Right hindlimb (tissue), 1 donor: ENCODE results near the gene GDAP1L1.
"Not testable (repeated sequence)": the region's sequence is repeated elsewhere in the genome, so short reads cannot be mapped to it uniquely, and the experiment has no call there.

Experiments used
- DNase-seq: peaks from one replicate; pipeline ENCODE4 v3.0.0-alpha.2; 2018

GDAP1L1 gene

DNA sequence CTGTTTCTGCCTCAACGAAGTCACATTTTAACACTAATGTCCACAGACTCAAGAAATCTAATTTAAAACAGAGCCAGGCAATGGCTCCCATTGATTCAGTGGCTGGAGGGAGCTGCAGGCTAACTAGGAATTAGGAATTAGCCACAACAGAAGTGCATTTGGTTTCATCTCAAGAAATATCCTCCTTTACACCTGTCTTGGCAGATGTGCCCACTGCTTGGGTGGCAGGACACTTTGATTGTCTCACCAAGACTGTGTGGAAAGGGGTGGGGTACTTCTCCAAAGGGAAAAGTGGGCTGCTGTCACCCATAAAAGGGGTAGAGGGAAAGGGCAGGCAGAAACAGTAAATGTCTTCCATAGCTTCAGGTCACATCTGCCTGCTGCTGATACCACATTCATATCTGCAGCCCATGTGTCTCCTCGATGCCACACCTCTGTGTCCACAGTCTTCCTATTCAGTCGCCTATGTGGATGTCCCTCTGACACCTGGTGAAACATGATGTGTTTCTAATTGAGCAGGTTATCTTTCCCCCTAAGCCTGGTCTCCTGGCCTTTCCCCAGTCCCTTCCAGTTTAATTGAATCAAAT, 25.6 kb upstream of the GDAP1L1 start:
- DNase-seq: no peak

DNA sequence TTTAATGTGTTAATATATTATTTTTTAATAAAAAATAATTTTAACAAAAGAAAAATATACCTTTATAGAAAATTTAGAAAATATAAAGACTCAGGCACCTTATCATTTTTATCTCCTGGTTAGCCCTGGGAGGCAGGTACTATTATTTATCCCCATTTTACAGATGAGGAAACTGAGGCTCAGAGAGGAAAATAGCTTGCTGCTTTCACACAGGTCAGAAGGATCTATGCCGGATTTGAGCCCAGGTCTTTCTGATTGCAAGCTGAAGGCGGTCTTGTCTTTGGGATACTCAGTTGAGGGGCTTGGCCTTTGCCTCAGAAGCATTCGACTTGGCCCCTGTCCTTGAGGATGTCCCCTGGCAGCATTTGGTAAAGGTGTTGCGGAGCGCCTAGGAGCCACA, 25.1 kb upstream of the GDAP1L1 start:
- no peak for DNase-seq

DNA sequence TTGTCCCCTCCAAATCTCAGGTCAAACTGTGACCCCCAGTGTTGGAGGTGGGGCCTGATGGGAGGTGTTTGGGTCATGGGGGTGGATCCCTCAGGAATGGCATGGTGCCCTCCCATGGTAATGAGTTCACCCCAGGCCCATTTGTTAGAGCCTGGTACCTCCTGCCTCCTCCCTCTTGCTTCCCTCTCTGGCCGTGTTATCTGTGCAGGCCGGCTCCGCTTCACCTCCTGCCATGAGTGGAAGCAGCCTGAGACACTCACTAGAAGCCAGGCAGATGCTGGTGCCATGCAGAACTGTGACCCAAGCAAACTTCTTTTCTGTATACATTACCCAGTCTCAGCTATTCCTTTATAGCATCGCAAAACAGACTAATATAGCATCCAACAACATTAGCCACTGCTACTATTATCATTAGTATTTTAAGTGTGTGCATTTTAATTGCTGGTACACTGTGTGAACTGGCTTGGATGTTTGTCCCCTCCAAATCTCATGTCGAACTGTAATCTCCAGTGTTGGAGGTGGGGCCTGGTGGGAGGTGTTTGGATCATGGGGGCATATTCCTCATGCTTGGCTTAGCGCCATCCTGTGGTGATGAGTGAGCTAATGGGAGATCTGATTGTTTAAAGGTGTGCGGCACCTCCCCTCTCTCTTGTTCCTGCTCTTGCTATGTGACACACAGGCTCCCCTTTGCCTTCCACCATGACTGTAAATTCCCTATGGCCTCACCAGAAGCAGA, 24.3 kb upstream of the GDAP1L1 start:
- no peak for DNase-seq

DNA sequence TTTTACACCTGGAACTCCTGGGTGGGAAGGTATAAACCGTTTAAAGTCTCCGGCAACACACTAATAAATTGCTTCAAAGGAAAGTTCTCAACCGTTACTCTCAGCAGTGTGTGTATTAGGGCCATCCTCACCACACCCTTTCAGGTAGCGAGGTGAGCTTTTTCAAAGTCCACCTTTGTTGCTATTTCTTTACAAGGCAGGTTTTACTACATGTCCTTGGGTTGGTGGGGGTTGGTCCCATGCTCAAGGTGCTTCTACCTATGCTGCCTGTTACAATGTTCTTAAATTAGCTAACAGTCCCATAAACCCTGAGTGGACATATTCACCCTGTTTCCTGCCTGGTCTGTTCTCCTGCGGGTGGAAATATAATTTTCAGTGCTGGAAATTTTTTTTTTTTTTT, 23.4 kb upstream of the GDAP1L1 start:
- no peak for DNase-seq

DNA sequence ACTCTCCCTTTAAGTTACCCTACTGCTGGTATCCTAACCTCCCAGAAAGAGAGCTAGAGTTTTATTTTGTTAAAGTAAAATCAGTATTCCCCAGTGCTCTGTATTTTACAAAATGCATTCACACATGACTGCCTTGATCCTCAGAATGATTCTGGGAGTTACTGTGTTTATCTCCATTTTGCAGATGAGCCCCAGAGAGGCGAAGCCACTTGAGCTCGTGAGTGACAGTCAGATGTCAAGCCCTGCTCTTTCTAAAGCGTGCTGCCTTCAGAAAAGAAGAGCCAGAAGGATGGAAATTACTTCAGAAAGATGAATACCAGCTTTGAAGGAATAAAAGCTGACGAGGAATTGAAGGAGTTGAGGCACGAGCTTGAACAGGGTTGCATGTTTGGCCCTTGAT, 22.5 kb upstream of the GDAP1L1 start:
- no peak for DNase-seq

DNA sequence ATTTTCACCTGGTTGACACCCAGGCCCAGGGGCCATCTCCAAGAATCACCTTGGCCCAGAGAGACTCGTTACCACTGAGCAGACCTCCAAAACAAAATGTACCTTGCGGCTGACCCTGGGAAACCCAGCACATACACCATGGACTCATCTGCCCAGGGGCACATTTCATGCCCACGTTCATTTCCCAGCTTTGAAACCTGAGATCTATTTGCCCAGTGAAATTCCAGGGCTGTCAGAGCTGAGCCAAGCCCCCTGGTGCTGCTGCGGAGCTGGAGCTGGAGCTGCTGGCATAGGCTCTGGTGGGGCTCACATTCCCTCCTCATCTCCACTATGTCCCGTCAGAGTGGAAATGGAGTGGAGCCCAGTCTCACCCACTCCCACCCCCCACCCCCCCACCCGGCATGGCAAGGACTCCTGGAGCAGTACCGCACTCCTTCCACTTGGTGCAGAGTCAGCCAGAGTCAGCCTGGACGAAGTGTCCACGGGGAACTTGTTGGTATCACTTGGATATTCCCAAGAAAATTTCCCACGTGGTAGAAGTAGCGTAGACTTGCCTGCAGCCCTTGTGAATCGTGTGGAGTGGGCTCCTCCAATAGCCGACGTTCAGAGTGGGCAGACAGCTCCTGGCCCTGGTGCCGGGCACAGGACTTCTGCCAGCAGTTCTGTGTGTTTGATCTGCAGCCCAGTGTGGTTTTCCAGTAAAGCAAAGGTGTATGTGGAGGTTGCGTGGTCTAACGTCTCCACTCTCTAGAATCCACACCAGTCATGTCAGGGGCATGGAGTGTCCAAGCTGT, 18.4 kb upstream of the GDAP1L1 start:
- DNase-seq: no peak

DNA sequence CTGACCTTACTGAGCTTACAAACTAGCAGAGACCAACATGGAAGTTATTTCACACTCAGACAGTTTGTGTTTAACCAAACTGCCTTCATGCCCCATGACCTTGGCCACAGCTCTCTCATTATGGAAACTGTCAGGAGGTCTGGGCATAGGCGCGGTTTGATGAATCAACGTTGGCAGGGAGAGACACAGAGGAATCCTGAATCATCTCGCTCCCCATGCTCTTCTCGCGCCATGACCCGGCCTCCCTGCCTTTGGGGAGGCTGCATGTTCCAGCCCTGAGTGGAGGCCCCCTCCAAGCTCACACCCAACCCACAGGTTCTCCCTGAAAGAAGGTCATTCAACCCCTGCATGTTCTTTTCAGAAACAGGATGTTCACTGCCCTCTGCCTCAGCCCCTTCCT, 15.9 kb upstream of the GDAP1L1 start:
- no peak for DNase-seq

DNA sequence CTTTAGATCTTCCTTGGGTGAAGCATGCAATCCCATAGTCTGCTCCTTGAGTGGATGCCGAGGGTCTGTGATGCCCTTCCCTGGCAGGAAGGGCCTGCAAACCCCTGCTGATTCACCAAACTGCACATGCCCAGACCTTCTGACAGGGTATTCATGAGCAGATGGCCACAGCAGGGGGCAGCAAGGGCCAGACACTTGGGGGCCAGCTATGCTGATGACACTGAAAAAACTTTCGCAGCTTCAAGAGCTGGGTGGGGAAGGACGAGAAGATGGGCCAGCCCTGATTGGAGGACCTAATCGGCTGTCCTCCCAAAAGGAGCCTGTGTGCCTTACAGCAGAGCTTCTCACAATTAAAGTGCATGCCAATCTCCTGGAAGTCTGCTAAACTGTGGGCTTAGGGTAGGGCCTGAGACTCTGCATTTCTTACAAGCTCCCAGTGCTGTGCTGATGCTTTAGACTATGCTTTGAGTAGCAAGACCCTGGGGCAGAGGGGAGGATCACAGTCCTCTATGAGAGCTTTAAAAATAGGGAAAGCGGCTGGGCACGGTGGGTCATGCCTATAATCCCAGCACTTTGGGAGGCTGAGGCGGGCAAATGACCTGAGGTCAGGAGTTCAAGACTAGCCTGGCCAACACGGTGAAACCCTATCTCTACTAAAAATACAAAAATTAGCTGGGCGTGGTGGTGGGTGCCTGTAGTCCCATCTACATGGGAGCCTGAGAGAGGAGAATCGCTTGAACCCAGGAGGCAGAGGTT, 15.2 kb upstream of the GDAP1L1 start:
- DNase-seq: no peak

DNA sequence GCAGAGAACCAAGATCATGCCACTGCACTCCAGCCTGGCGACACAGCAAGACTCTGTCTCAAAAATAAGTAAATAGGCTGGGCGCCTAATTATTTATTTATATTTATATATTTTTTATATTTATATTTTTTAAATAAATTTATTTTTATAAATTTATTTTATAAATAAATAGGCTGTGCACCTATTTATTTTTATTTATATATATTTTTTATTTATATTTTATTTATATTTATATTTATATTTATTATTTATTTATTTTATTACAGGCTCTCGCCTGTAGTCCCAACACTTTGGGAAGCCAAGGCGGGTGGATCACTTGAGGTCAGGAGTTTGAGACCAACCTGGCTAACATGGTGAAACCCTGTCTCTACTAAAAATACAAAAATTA, 14.6 kb upstream of the GDAP1L1 start:
- not testable (repeated sequence) for DNase-seq

DNA sequence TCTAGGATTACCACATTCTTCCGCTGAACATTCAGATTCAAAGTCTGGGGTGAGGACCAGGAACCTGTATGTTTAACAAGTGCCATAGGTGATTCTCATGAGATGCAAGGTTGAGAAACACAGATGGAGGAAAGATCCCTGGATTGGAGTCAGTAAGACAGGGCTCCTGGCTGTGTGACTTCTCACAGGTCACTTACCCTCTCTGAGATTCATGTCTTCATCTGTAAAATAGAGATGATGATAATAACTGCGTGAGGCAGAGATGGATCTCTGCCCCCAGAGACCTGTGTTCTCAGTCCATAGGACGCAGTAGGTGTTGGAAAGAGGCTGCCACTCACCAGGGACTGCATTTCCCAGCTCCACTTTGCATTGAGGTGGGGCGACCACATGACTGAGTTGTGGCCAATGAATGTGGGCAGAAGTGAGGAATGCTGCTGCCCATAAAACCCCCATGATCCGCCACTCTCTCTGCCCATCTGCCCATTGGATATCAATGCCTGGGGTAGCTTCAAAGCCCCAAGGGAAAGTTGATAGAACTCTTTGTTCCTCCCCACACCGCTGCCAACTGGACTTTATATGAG, 13.6 kb upstream of the GDAP1L1 start:
- DNase-seq: no peak

DNA sequence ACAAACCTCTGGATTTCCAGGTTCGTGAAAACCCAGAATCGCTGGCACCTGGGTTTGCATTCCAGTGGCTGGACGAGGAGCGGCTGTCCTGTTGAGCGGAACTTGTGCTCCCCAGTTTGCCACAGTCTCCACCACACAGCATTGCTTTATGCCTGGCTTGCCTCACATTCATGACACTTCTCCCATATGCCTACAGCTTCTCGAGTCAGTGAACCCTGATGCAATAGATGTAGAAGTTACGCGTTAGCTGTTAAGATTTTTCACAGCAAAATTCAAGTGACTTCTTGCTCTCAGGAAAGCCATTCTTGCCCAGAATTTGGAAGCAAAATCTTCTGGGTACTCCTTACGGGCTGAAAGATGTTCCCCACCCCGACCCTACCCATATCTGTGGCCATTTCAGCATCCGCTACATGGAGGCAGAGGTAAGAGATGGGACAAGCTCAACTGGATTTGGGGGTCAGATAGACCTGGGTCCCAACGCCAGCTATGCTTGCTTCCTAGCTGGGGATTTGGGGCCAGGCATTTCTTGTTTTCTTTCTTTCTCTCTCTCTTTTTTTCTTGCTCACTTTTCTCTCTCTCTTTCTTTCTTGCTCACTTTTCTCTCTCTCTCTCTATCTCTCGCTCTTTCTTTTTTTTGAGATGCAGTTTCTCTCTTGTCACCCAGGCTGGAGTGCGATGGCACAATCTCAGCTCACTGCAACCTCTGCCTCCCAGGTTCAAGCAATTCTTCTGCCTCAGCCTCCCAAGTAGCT, 12.4 kb upstream of the GDAP1L1 start:
- no peak for DNase-seq

DNA sequence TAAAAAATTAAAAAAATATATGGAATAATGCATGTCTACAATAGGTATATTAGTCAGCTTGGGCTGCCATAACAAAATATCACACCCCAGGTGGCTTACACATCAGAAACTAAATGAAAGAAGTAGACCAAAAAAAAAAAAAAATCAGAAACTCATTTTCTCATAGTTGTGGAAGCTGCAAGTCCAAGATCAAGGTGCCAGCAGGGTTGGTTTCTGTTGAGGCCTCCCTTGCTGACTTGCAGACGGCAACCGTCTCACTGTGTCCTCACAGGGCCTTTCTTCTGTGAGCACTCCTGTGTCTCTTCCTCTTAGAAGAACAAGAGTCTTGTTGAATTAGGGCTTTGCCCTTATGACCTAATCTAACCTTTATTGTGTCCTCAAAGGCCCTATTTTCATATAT, 11.4 kb upstream of the GDAP1L1 start:
- DNase-seq: no peak

DNA sequence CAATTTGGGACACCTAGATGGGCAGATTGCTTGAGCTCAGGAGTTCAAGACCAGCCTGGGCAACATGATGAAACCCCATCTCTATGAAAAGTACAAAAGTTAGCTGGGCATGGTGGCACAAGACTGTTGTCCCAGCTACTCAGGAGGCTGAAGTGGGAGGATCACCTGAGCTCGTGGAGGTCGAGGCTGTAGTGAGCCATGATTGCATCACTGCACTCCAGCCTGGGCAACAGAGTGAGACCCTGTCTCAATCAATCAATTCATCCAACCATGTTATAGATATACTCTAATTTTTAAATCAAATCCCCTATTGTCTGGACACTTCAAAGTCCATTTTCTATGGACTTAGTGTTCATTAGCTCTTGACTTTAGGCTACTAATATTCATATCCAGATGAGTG, 10.3 kb upstream of the GDAP1L1 start:
- not testable (repeated sequence) for DNase-seq

DNA sequence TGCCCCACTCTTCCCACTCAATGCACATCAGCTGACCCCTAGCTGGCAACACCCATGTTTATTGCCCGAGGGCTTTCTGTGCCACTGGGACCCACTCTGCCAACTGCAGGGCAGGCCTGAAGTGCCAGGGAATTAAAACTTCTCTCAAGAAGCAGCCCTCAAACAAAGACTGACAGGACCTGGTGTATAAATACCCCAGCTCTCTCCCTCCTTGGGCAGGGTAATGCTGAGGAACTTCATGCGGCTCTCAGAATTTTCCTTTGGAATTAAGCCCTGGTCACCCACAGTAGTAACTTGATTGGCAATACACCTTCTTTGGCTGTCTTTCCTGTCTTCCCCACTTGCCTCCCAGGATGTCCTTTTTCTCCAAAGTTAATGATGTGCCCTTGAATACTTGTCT, 5.3 kb upstream of the GDAP1L1 start:
- DNase-seq: no peak

DNA sequence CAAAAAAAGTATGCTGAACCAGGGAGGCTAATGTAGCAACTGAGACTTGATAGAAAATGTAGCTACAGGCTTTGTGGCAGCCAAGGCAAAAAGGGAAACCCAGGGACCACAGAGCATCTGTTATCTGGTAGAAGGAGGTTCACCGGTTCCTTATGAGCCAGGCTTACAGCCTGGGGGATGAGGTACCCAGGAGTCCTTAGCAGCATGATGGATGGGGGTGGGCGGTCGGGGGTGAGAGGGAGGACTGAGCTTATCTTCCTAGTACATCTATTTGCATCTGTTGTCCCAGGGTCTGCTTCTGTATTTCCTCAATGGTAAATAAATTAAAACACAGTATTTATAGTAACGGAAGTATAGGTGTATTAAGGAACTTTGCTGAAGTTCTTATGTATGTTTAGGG, 1.1 kb upstream of the GDAP1L1 start:
- DNase-seq: no peak

DNA sequence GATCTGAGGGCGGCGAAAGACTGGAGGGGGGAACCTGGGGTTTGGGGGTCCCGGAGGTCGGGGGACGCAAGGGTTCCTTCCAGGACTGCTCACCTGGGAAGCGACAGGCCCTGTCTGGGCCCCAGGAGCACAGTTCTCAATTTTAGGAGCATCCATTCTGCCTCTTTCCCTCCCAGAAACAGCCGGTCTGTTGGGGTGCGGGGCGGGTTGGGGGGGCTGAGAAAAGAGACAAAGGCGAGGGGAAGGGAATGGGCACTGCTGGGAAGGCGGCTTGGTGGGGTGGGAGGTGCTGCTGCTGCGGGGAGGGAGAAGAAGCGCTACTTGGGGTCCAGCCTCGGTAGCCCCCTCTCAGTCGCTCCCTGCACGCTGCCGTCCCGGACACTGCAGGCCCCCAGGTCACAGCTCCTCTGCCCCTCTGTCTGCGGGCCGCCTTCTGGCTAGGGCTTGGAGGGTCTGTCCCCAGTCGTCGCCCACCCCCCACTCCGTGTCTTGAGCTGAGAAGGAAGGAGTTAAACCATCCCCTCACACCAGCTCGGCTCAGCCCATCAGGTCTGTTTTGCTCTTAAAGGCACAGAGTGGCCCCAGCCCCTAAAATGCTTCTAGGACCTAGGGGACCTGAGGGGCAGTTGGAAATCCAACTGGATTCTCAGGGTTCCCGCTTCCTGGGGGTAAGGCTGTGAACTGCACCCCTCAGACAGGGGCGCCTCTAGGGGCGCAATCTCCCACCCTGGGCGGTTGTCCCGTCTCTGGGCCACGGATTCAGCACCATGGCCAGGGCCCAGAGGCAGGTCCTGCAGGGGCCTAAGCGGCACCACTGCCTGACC, 690 bp downstream of the GDAP1L1 start:
- peak; percentile 52 for DNase-seq

DNA sequence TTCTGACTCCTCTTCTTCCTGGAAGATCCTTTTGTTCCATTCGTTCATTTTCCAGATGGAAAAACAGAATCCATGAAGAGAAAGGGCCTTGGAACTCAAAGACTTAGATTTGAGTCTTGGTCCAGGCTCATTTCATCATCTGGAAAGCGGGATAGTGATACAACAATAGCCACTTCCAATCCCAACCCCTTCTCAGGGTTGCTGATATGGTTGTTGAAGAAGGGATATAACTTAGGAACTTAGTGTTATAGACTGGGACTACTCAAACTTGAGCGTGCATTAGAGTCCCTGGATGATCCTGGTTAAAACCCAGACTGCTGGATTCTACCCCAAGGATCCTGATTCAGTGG, 1.3 kb downstream of the GDAP1L1 start:
- no peak for DNase-seq

DNA sequence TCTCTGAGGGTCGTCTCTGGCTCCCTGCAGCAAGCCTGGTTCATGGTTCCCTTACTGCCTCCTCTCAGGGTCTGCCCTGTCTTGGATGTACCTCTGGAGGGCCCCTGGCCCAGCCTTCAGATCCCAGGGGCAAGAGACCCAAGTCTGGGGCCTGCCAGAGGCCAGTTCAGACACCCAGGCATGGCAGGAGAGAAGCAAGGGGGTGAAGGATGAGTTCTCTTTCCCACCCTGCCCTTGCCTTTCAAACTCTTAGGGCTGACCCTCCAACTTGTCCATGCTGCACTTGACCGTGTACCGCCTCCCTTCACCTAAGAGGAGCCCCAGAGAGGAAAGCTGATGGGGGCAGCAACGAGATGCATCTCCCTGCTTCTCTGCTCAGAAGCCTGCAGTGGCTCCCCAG, 4.2 kb downstream of the GDAP1L1 start:
- no peak for DNase-seq

DNA sequence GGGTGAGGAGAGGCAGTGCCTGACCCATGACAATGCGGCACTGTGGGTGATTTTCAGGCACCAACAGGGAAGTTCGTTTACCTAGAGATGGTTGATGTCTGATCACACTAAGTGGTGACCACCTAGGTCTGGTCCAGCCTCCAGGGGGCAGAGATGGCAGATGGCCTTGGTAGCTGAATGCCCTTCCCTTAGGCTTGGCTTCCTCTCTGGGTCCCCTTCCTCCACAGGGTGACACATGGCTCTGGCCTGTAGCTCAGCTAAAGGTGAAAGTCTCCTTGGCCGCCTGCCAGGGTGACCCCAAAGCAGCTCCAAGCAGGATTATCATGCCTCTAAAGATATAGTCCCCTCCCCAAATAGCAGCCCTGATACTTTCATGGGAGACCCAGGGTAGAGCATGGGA, 6.4 kb downstream of the GDAP1L1 start:
- no peak for DNase-seq

DNA sequence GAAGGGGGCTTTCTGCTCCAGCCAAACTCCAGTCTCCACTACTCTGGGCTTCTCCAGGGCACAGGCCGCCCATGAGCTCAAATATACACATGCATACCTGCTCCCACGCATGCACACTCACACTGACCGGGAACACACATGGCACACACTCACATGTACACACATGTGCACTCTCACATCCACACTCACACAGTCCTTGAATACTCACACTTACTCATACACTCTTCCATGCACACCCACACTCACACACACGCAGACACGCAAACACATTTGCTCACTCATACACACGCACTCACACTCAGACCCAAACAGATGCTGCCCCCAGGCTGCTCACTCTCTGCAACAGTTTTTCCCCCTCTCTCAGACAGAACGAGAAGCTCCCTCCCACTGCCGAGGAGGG, 7.0 kb downstream of the GDAP1L1 start:
- DNase-seq: no peak

DNA sequence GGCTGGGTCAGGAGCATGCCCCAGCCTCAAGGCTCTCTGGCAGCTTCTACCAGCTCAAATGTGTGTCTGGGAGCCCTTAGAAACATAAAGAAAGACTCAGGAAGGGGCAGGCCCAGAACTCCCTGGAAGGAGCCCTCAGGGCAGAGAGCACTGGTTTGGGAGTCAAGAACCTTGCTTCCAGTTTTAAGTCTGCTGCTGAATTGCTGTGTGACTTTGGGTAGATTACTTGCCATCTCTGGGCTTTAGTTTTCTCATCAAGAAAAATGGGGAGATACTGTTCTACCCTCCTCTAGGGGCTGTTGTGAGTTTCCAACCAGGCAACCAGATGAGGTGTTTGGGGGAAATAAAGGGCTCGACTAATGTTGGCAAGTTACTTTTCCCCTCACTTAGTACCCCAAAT, 8.8 kb downstream of the GDAP1L1 start:
- no peak for DNase-seq

DNA sequence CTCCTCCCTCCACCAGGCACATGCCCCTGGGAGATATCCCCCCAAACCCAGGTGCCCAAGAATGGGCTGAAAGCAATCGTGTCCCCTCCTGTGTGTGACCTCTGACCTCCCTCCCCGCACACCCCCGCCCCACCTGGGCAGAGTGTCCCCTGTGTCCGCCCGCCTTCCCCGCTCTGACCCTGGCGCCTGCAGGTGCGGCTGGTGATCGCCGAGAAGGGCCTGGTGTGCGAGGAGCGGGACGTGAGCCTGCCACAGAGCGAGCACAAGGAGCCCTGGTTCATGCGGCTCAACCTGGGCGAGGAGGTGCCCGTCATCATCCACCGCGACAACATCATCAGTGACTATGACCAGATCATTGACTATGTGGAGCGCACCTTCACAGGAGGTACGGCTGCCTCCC, 9.9 kb downstream of the GDAP1L1 start:
- no peak for DNase-seq
